ENCODE measurements around the gene TIGD1. TPM values are rescaled to one million over a fixed set of nuclear protein-coding genes. Genes with fewer than 3 reads are reported as not detected.
A peak's percentile ranks its signal among the peaks of the same experiment; 100 is the strongest.

Gene TIGD1
- total and polyA plus RNA-seq, 7 donors: 2.3 to 6.8 (median 4.1) TPM

DNA sequence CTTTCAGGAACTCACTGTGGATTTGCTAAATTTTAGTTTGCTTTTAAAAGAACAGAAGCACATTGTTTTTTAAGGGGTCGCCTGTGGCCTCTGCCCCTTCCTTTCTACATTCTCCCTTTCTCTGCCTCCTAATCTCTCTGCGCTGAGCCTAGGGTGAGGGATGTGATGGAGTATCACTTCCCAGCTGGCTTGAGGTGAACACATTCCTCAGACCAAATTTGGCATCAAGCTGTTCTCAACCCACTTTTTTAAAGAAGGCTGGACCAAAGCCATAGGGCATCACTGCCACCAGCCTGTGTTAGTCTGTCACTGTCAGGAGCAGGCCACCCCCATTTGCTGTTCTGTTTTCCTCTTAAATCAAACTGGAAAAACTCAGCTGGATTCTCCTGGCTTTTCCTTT lies 27.5 kb upstream of the TIGD1 start:
- Histone ChIP-seq H3K27ac (peak overlapping the region; percentile 92), H3K27me3 (ENCODE audit: insufficient read depth in 3 of 3, low read length in 2 of 3) (no peaks in the 10 kb centered on the region), H3K36me3 (ENCODE audit: insufficient read depth in 1 of 2, low read depth in 1 of 2) (peaks cover 0 to 33% of the 10 kb centered on the region in 2 donors), H3K4me3 (peak overlapping the region; percentile 67), H3K4me1 (peaks cover 24% of the 10 kb centered on the region), H3K9me3 (no peaks in the 10 kb centered on the region)
- WGBS, 3 donors: 42 to 77% (median 44%) methylated on average over 2 of the region's 2 CpGs
- peak in 2 of 4 donors; percentile 20 to 56 for ATAC-seq
- no peak for DNase-seq
- TF ChIP-seq, protein P1, sequence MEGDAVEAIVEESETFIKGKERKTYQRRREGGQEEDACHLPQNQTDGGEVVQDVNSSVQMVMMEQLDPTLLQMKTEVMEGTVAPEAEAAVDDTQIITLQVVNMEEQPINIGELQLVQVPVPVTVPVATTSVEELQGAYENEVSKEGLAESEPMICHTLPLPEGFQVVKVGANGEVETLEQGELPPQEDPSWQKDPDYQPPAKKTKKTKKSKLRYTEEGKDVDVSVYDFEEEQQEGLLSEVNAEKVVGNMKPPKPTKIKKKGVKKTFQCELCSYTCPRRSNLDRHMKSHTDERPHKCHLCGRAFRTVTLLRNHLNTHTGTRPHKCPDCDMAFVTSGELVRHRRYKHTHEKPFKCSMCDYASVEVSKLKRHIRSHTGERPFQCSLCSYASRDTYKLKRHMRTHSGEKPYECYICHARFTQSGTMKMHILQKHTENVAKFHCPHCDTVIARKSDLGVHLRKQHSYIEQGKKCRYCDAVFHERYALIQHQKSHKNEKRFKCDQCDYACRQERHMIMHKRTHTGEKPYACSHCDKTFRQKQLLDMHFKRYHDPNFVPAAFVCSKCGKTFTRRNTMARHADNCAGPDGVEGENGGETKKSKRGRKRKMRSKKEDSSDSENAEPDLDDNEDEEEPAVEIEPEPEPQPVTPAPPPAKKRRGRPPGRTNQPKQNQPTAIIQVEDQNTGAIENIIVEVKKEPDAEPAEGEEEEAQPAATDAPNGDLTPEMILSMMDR (IDR thresholded peaks at IDR 0.05): no peak
- intact Hi-C loops (cut with DNase I): no loop called here

GRCh38 chr2:232576995-232577394 lies 26.6 kb upstream of the TIGD1 start:
- Histone ChIP-seq H3K36me3 (ENCODE audit: insufficient read depth in 1 of 2, low read depth in 1 of 2) (peaks cover 0 to 33% of the 10 kb centered on the region in 2 donors), H3K27ac (peak overlapping the region; percentile 92), H3K9me3 (no peaks in the 10 kb centered on the region), H3K27me3 (ENCODE audit: insufficient read depth in 3 of 3, low read length in 2 of 3) (no peaks in the 10 kb centered on the region), H3K4me1 (peaks cover 26% of the 10 kb centered on the region), H3K4me3 (peak overlapping the region; percentile 67)
- 33 to 81% (median 44%) methylated on average over 2 of the region's 2 CpGs for WGBS, 3 donors
- ATAC-seq (peak in 3 of 4 donors; percentile 25 to 57 (median 41)), DNase-seq (no peak)
- TF ChIP-seq, protein P1 (IDR thresholded peaks at IDR 0.05): no peak
- intact Hi-C loops (cut with DNase I): no loop called here

DNA sequence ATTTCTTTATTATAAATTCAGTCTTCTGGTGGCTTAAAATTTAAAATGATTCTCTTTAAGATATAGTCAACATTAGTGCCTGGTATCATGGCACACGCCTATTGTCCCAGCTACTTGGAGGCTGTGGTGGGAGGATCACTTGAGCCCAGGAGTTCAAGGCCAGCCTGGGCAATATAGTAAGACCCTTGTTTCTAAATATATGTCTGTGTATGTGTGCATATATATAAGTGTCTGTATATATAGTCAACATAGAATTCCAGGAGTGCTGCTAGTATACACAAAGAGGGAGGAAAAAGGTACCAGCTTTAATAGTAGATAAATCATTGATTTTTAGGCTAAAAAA lies 25.0 kb upstream of the TIGD1 start:
- H3K4me1 ChIP-seq: peaks cover 39% of the 10 kb centered on the region
- TF ChIP-seq, protein P1 (IDR thresholded peaks at IDR 0.05): no peak
- ATAC-seq (no peak), DNase-seq (no peak)
- peak overlapping the region; percentile 92 for H3K27ac ChIP-seq
- no peaks in the 10 kb centered on the region for H3K9me3 ChIP-seq
- no peaks in the 10 kb centered on the region for H3K27me3 ChIP-seq (ENCODE audit: insufficient read depth in 3 of 3, low read length in 2 of 3)
- peaks cover 0 to 23% of the 10 kb centered on the region in 2 donors for H3K36me3 ChIP-seq (ENCODE audit: insufficient read depth in 1 of 2, low read depth in 1 of 2)
- 74 to 100% (median 88%) methylated on average over 1 of the region's 1 CpG for WGBS, 3 donors
- peak overlapping the region; percentile 67 for H3K4me3 ChIP-seq
- intact Hi-C loops (cut with DNase I): loop anchor here in 1 of 2 donors (2.0 kb wide), 1 partner anchor 25 kb away; the partner anchor contains the start of genes EIF4E2 and TIGD1

DNA sequence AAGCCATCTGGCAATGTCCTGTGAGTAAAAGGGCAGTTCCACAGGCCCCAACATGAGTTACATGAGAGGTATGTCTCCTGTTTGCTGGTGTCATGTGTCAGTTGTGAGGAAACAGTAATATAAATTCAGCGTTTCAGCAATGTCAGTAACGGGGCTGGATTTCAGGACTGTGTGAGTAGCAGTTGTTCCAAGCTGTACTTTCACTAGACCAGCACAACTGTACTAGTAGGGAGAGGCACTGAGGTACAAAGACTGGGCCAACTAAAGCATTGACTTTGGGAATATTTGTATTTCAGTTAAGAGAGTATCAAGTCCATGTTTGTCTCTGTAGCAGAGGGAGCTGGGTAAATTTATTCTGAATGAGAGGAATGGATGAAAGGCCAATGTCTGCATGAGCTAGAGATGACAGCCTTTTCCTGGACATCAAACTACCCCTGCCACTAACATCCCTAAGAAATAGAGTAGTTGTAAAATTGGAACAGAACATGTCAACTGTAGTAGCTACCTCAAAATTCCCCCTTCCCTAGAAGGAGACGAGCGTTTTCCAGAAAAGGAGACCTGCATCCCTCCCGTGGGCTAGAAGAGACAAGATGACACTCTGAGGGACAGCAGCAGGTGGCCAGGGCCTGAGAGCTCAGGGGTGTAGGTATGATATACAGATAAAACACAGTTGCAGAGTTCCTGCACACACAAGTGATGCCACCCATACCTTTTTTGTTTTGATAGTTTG lies 24.5 kb upstream of the TIGD1 start:
- TF ChIP-seq, protein P1 (IDR thresholded peaks at IDR 0.05): no peak
- no peaks in the 10 kb centered on the region for H3K9me3 ChIP-seq
- DNase-seq (peak; percentile 46 to 88), ATAC-seq (peak; percentile 83 to 87 (median 84))
- peak overlapping the region; percentile 92 for H3K27ac ChIP-seq
- H3K27me3 ChIP-seq (ENCODE audit: insufficient read depth in 3 of 3, low read length in 2 of 3): no peaks in the 10 kb centered on the region
- H3K4me3 ChIP-seq: peak overlapping the region; percentile 67
- H3K4me1 ChIP-seq: peaks cover 44% of the 10 kb centered on the region
- 29 to 49% (median 33%) methylated on average over 5 of the region's 5 CpGs for WGBS, 3 donors
- peaks cover under 1 to 25% of the 10 kb centered on the region in 2 donors for H3K36me3 ChIP-seq (ENCODE audit: insufficient read depth in 1 of 2, low read depth in 1 of 2)
- intact Hi-C loops (cut with DNase I): loop anchor here in 1 of 2 donors (2.0 kb wide), 1 partner anchor 24 kb away; the partner anchor contains the start of genes EIF4E2 and TIGD1
